ENCODE data around the gene CD163L1.

DNA sequence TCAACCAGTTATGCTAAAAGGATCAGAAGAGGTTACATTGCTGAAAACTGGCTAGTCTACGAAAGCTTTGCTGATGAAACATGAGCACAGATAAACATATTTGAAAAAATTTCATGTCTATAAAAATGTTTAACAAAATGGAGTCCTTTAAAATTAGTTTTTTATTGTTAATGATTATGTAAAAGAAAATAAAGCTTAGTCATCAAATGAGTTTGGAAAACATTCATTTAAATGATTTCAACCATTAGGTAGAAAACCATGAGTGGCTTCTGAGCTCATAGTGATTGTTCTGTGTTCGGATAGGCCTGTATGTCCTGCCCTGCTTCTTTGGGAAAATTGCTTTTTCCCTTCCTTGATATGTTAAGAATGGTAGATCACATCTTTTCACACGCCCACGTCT is 584 bp upstream of the CD163L1 start:
- TF ChIP-seq, protein P1, sequence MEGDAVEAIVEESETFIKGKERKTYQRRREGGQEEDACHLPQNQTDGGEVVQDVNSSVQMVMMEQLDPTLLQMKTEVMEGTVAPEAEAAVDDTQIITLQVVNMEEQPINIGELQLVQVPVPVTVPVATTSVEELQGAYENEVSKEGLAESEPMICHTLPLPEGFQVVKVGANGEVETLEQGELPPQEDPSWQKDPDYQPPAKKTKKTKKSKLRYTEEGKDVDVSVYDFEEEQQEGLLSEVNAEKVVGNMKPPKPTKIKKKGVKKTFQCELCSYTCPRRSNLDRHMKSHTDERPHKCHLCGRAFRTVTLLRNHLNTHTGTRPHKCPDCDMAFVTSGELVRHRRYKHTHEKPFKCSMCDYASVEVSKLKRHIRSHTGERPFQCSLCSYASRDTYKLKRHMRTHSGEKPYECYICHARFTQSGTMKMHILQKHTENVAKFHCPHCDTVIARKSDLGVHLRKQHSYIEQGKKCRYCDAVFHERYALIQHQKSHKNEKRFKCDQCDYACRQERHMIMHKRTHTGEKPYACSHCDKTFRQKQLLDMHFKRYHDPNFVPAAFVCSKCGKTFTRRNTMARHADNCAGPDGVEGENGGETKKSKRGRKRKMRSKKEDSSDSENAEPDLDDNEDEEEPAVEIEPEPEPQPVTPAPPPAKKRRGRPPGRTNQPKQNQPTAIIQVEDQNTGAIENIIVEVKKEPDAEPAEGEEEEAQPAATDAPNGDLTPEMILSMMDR (optimal IDR thresholded peaks at IDR 0.05 in 1 of 3, IDR thresholded peaks at IDR 0.05 in 1 of 3, conservative IDR thresholded peaks at IDR 0.05 in 1 of 3; ENCODE audit: extremely low read depth in 1 of 3, insufficient read depth in 2 of 3, low read length in 3 of 3), result no peak
- TF ChIP-seq EZH2 (IDR thresholded peaks at IDR 0.05; ENCODE audit: low read length), result no peak

All from keratinocyte (primary cell).